Activated CD8-positive, alpha-beta memory T cell treated with anti-CD3 and anti-CD28 coated beads, Interleukin-2, amount 50 U/mL, for 1 hour (primary cell): Measurements from ENCODE around the gene PPARG.
"Not testable (repeated sequence)": the region's sequence is repeated elsewhere in the genome, so short reads cannot be mapped to it uniquely, and the experiment has no call there.

Source experiments
- DNase-seq: peaks from one replicate; pipeline ENCODE4 v3.0.0-alpha.2; 2020; ENCODE audit errors: extremely low read depth

The PPARG gene

GRCh38 chr3:12279591-12280326 is 9.1 kb upstream of the PPARG start:
- no peak for DNase-seq

DNA sequence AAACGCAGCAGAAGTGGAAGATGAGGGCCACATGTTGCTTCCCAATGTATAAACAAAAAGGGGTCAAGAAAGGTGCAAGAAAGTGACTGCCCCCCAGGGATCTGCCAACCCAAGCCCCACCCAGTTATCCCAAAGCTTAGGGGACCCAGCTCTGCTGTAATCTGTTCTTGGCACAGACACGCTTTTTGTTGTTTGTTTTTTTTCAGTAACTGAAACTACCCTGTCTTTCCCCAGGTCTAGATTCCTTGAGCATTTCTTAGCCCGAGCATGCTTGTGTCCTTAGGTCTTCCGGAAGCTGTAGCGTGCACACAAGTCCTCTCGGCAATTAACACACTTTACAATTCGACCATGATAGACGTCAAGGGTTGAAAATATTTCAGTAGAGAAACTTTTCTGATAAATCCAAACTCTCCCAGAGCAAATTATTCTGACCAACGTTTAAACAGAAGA is 8.5 kb upstream of the PPARG start:
- no peak for DNase-seq

GRCh38 chr3:12284591-12284990 is 4.3 kb upstream of the PPARG start:
- no peak for DNase-seq

- DNase-seq = no peak
Measured at GRCh38 chr3:12285003-12285555, 3.8 kb upstream of the PPARG start.

DNA sequence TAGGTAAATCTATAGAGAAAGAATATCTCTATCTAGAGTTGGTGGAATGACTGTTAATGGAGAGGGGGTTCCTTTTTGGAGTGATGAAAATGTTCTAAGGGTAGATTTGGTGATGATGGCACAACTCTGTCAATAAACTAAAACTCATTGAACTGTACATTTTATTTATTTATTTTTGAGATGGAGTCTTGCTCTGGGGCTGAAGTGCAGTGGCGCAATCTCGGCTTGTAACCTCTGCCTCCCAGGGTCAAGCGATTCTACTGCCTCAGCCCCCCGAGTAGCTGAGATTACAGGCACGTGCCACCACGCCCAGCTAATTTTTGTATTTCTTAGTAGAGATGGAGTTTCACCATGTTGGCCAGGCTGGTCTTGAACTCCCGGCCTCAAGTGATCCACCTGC is 3.1 kb upstream of the PPARG start:
- DNase-seq = not testable (repeated sequence)

GRCh38 chr3:12286504-12286903 is 2.4 kb upstream of the PPARG start:
- DNase-seq = no peak

DNA sequence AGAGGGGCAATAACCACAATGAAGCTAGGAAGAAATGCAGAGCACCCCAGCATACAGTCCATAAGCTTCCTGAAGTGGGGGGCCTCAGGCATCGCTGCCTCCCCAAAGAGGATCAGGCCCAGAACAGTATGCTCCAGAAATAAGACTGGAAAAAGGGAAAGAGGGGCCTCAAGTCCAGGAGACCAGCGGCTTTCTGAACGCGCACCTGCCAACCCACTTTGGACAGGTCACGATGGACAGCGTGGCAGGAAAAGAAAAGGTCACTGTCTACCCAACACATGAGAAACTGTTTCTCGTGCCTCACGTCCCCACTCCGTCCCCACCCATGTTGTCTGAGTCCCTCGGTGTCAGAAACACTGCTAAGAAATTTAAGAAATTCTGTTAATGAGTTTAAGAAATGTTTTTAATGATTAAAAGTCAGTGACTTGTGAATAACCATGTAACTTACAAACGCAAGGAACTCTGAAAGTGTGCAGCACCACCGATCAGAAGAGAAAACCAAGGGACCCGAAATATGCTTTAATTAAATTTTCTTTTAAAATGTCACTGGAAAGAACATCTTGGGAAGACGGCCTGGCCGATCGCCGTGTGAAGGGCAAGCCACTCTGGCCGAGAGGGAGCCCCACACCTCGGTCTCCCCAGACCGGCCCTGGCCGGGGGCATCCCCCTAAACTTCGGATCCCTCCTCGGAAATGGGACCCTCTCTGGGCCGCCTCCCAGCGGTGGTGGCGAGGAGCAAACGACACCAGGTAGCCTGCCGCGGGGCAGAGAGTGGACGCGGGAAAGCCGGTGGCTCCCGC is 1.7 kb upstream of the PPARG start:
- no peak for DNase-seq

DNA sequence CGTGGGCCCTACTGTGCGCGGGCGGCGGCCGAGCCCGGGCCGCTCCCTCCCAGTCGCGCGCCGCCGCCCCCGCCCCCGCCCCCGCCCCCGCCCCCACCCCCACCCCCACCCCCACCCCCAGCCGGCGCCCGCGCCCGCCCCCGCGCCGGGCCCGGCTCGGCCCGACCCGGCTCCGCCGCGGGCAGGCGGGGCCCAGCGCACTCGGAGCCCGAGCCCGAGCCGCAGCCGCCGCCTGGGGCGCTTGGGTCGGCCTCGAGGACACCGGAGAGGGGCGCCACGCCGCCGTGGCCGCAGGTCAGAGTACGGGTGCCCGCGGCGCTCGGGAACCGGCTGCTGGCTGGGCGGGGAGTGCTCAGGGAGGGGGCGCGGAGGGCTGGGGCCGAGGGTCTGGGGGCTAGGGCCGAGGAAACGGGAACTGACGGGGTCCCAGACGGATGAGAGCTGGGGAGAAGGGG is 1.1 kb upstream of the PPARG start:
- DNase-seq = no peak

- DNase-seq = no peak
Measured at GRCh38 chr3:12289524-12289923, 654 bp downstream of the PPARG start.

DNA sequence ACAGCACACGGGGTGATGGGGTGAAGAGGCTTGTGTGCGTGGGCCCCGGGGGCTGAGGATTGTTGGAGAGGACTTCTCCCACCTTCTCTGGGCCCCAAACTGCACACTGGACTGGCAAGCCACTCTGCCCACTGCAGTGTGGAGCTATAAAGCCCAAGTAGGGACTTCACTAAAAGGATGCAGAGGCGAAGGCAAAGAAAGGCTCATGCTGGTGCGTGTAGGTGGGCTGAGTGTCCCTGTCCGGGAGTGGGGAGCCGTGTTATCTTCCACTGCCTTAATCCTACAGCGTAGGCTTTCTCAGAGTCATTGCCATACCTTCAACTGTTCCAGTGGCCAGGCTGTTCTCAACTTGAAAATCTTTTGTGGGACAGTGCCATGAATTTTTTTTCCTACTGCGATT is 3.9 kb downstream of the PPARG start:
- DNase-seq = no peak

DNA sequence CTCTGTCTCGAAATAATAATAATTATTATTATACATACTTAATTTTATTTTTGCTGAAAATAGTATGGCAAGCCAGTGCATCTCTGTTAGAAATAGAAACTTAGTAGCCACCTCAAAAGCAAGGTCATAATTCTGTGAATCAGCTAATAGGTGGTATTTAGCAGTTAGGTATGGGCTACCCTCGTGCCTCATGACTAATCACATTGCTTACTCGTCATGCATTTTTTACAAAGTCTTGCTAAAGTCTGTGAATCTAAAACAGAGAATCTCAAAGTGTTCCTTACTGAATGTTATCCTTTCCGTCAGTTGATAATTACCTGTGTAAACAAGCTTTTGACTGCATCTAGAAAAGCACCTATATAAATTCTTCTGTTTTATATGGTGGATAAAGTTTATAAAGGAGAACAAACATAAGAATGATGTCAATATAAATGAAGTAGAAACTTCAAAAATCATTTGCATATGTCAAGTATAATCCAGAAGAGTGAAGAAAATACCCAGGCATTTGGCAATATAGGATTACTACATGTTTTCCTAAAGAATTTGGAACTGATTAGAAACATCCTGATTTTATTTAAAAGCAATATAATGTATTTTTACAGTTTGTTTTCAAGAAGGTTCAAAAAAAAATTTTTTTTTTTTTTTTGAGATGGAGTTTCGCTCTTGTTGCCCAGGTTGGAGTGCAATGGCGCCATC is 6.2 kb downstream of the PPARG start:
- DNase-seq = no peak

DNA sequence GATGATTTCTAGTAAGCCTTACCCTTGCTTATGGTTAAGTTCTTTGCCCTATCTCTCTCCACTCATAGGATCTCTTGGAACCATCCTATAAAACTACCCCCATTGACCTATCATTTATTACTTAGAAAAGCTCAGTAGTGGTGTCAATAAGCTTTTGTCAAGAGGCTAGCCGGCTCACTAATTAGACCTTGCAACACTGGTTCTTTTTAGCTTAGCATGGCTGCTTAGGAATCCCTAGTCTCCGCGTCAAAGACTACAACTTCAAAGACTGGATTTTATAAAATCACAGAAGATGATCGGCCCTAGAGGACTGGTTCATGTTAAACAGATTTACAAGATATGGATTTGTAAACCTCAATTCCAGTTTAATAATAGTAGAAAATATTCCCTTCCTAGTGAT is 7.6 kb downstream of the PPARG start:
- DNase-seq = no peak

DNA sequence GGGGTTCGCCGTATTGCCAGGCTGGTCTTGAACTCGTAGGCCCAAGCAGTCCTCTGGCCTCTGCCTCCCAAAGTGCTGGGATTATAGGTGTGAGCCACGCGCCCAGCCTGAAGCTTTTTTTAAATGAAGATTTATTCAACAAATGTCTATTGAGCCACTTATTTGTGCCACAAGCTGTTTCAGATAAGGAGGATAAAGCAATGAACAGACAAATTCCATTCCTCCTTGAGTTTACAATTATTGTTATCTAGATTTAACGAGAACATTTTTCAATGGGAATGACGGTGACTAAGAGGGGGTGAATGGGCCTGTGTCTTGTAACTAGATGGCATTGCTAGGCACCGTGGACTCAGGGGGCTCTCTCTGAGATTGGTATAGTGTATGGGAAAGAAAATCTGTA is 10.2 kb downstream of the PPARG start:
- no peak for DNase-seq

GRCh38 chr3:12300137-12300536 is 11.3 kb downstream of the PPARG start:
- no peak for DNase-seq

GRCh38 chr3:12301031-12301430 is 12.2 kb downstream of the PPARG start:
- no peak for DNase-seq

GRCh38 chr3:12301513-12301912 is 12.6 kb downstream of the PPARG start:
- DNase-seq = no peak

DNA sequence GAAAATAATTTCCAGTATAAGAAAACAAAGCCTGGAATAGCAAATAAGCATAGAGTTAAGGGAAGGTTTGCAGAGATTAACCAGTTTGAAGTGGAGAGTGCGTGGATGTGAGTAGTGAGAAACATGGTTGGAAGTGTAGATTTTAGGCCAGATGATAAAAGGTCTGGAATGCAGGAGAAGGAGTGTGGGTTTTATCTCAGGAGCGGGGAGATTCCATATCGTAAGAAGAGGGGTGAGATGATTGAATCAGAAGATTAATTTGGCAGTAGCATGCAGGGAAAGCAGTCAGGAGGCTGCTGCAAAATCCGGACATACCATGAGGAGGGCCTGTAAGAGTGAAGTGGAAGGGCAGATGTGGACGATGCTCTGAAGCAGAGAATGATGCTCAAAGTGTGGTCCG is 13.7 kb downstream of the PPARG start:
- DNase-seq = no peak

- no peak for DNase-seq
Measured at GRCh38 chr3:12303534-12303933, 14.7 kb downstream of the PPARG start.

GRCh38 chr3:12303993-12304392 is 15.1 kb downstream of the PPARG start:
- DNase-seq = no peak

- DNase-seq = no peak
Measured at GRCh38 chr3:12307136-12307535, 18.3 kb downstream of the PPARG start.

- DNase-seq = no peak
Measured at GRCh38 chr3:12308517-12308916, 19.6 kb downstream of the PPARG start.

- DNase-seq = no peak
Measured at GRCh38 chr3:12309716-12310115, 20.8 kb downstream of the PPARG start.
